Cardiac muscle cell (in vitro differentiated cells and primary cell): Measurements from ENCODE around the gene SUSD6. TPM values are rescaled to one million over a fixed set of nuclear protein-coding genes. Genes with fewer than 3 reads are reported as not detected.

Experiments used
- DNase-seq, 2 donors: peaks; one replicate each; pipeline versions ENCODE4 v3.0.0 to v3.0.0-alpha.2; 2010 to 2017; ENCODE audit warnings: low read depth in 1 of 2, low spot score in 1 of 2
- H3K27ac ChIP-seq: fragments of 200-600 bp; sonication (generic); 2 replicates; pipeline ENCODE4 v1.5.1; 2016
- H3K27me3 ChIP-seq: fragments of 200-600 bp; sonication (generic); 2 replicates; pipeline ENCODE4 v1.6.0; 2016; ENCODE audit warnings: control low read depth
- H3K36me3 ChIP-seq: fragments of 200-600 bp; sonication (generic); 2 replicates; pipeline ENCODE4 v1.5.1; 2016; ENCODE audit warnings: control low read depth
- H3K4me1 ChIP-seq: fragments of 200-600 bp; sonication (generic); 2 replicates; pipeline ENCODE4 v1.8.1; 2017; ENCODE audit warnings: low read depth, mild to moderate bottlenecking, mixed run types
- H3K4me3 ChIP-seq: fragments of 200-600 bp; sonication (generic); 2 replicates; pipeline ENCODE4 v1.5.1; 2016; ENCODE audit warnings: mild to moderate bottlenecking
- H3K9me3 ChIP-seq: fragments of 200-600 bp; sonication (generic); 2 replicates; pipeline ENCODE4 v1.5.1; 2017; ENCODE audit warnings: low read depth, mild to moderate bottlenecking, control low read depth
- CTCF ChIP-seq: IDR thresholded peaks from 2 replicates; pipeline ENCODE4 v1.5.1; 2012; ENCODE audit warnings: low read depth, mild to moderate bottlenecking, low read length
- polyA plus RNA-seq: library from polyadenylated mRNA; unstranded; fragments of >200 nt; fragmentation: Nextera tagmentation; extraction: Ambion mirVana; gene quantifications from 2 replicates; pipeline ENCODE4 v1.2.1, GENCODE V29; 2016
- total RNA-seq: library from RNA; depleted of rRNA; stranded (reverse); fragments of >200 nt; gene quantifications from 2 replicates; pipeline ENCODE4 v1.2.3, GENCODE V29; 2016

The SUSD6 gene
- total and polyA plus RNA-seq, 2 experiments from 2014 or later, result 8.7 to 12.1 TPM

GRCh38 chr14:69667938-69668335, 56.5 kb downstream of the SUSD6 start:
- TF ChIP-seq CTCF, result no peak
- H3K36me3 ChIP-seq, result no peaks in the 10 kb centered on the region
- H3K27me3 ChIP-seq, result no peaks in the 10 kb centered on the region
- H3K27ac ChIP-seq, result no peak overlapping the region
- no peaks in the 10 kb centered on the region for H3K9me3 ChIP-seq
- DNase-seq, result no peak
- peaks cover 36% of the 10 kb centered on the region for H3K4me1 ChIP-seq
- H3K4me3 ChIP-seq, result no peak overlapping the region

GRCh38 chr14:69669375-69669774, 58.0 kb downstream of the SUSD6 start:
- H3K4me3 ChIP-seq, result no peak overlapping the region
- no peak for TF ChIP-seq CTCF
- no peaks in the 10 kb centered on the region for H3K27me3 ChIP-seq
- H3K36me3 ChIP-seq, result no peaks in the 10 kb centered on the region
- no peak overlapping the region for H3K27ac ChIP-seq
- peaks cover 32% of the 10 kb centered on the region for H3K4me1 ChIP-seq
- no peak for DNase-seq
- H3K9me3 ChIP-seq, result no peaks in the 10 kb centered on the region

DNA sequence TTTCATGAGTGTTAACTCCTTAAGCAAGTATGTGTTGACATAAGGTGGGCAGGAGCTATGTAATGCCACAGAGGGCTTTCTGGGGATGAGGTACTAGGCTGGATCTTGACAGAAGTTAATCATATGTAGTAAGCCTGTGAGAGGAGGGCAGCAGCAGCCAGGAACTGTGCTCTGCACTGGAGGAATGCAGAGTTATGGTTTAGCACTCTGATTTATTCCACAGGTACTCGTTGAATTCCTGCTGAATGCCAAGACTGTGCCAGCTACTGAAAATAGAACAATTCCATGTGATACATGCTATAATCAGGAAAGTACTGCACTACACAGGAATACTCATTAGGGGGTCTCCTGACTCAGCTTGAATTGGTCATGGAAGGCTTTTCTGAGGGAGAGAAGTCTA, 58.7 kb downstream of the SUSD6 start:
- Histone ChIP-seq H3K4me1 (peaks cover 27% of the 10 kb centered on the region), H3K9me3 (no peaks in the 10 kb centered on the region), H3K4me3 (no peak overlapping the region), H3K36me3 (no peaks in the 10 kb centered on the region), H3K27ac (no peak overlapping the region), H3K27me3 (no peaks in the 10 kb centered on the region)
- DNase-seq, result no peak
- TF ChIP-seq CTCF, result no peak

- Histone ChIP-seq H3K4me1 (peaks cover 13% of the 10 kb centered on the region), H3K9me3 (no peaks in the 10 kb centered on the region), H3K4me3 (no peak overlapping the region), H3K27me3 (no peaks in the 10 kb centered on the region), H3K36me3 (no peaks in the 10 kb centered on the region), H3K27ac (no peak overlapping the region)
- no peak for TF ChIP-seq CTCF
- DNase-seq, result no peak
Measured at GRCh38 chr14:69671365-69672030, 60.1 kb downstream of the SUSD6 start.

GRCh38 chr14:69672356-69672755, 61.0 kb downstream of the SUSD6 start:
- H3K36me3 ChIP-seq, result no peaks in the 10 kb centered on the region
- no peaks in the 10 kb centered on the region for H3K27me3 ChIP-seq
- H3K9me3 ChIP-seq, result no peaks in the 10 kb centered on the region
- no peak for TF ChIP-seq CTCF
- peaks cover 9% of the 10 kb centered on the region for H3K4me1 ChIP-seq
- no peak overlapping the region for H3K27ac ChIP-seq
- H3K4me3 ChIP-seq, result no peak overlapping the region
- DNase-seq, result no peak
